ENCODE measurements around the gene GSS.
"Not testable (repeated sequence)": the region's sequence is repeated elsewhere in the genome, so short reads cannot be mapped to it uniquely, and the experiment has no call there.

Gene GSS

DNA sequence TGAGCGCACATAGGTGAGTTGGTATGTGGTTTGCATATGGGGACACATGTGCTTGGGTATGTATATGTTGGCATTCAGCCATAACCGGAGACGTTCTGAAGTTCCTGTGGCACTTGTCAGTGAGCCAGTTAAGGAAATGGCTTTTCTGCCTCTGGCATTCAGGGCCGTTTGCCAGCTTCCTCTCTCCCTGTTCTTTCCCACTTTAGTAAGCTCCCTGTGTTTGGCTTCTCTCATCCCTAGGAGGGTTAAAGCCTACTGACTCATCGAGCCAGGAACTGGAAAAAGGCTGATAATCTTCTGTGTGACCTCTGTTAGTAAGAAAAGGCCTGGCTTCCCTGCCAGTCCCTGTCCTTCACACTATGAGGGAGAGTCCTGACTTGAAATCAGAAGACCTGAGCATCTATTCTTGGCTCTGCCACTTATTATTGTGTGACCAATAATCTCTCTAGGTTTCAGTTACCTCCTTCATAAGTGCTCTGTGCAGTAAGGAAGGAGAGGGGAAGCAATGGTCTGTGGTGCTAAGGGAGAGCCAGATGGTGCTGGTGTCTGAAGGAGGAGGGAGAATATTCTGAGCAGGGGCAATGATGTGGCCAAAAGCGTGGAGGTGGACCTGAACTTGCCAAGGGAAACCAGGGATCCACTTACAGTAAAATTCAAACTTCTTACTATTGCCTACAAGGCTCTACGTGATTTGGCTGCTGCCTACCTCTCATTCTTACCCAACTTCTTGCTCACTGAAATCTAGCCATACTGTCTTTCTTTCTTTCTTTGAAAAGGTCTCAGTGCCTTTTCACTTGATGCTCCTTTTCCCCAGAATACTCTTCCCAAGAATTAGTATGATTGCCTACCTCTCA lies 47.8 kb downstream of the GSS start:
- no peak for DNase-seq (ENCODE audit: low read depth in 3 of 3)

DNA sequence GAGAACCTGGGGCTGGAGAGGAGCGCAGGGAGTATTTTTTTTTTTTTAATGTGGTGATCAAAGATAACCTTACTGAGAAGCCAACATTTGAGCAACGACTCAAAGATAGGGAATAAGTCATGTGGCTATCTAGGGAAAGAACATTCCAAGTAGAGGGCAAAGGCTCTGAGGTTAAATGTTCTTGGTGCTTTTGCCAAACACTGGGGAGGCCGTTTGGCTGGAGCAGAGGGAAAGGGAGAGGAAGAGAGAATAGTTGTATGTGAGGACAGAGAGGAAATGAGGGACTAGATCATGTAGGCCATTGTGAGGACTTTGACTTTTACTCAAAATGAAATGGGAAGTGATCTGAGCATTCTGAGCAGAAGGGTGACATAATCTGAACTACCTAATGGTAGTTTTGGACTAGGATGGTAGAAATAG lies 51.4 kb downstream of the GSS start:
- no peak for DNase-seq (ENCODE audit: low read depth in 3 of 3)

DNA sequence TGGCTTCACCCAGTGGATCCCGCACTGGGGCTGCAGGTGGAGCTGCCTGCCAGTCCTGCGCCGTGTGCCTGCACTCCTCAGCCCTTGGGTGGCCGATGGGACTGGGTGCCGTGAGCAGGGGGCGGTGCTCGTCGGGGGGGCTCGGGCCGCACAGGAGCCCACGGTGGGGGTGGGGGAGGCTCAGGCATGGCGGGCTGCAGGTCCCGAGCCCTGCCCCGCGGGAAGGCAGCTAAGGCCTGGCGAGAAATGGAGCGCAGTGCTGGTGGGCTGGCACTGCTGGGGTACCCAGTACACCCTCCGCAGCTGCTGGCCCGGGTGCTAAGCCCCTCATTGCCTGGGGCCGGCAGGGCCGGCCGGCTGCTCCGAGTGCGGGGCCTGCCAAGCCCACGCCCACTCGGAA lies 56.9 kb downstream of the GSS start:
- DNase-seq (ENCODE audit: low read depth in 3 of 3) = not testable (repeated sequence)

DNA sequence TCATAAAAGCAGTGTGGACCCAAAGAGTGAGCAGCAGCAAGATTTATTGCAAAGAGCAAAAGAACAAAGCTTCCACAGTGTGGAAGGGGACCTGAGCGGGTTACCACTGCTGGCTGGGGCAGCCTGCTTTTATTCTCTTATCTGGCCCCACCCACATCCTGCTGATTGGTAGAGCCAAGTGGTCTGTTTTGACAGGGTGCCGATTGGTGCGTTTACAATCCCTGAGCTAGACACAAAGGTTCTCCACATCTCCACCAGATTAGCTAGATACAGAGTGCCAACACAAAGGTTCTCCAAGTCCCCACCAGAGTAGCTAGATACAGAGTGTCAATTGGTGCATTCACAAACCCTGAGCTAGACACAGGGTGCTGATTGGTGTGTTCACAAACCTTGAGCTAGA lies 57.5 kb downstream of the GSS start:
- not testable (repeated sequence) for DNase-seq (ENCODE audit: low read depth in 3 of 3)

DNA sequence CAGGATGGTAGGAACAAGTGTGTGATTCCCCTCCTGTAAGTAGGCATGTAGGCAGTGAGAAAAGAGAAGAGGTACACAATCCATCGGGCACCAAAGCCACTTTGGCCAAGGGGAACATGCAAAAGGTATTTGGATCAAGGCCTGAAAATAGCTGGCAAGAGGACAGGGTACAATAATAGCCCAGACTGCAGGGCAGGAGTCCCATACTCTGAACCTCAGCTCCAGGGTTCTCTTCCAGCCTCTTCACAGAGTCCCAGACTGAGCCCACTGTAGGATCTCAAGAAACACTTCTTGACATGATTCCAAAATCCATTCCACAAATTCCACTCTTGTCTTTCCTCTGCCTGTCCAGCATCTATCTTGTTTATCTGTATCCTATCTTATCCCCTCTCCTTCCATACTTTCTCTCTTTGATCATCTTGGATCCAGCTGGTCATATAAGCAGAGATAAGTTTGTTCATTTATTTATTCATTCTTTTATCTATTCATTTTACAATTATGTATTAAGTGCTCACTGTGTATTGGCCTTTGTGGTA lies 59.5 kb downstream of the GSS start:
- no peak for DNase-seq (ENCODE audit: low read depth in 3 of 3)

DNA sequence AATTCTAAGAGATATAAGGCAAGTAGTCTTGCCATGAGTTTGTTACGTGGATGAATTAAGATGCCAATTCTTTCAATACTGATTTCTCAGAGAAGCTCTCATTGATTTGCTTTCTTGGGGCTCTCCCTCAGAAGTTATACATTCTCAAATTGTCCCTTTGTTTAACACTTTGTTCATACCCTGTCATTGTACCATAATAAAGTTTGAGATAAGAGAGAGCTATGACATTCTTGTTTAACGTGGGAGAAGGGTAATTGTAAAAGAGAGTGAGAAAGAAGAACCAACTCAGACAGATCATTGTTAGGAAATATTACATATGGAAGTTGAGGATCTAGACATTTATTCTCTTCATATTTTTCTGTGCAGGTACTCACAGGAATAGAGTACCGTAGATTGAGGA lies 60.1 kb downstream of the GSS start:
- no peak for DNase-seq (ENCODE audit: low read depth in 3 of 3)

DNA sequence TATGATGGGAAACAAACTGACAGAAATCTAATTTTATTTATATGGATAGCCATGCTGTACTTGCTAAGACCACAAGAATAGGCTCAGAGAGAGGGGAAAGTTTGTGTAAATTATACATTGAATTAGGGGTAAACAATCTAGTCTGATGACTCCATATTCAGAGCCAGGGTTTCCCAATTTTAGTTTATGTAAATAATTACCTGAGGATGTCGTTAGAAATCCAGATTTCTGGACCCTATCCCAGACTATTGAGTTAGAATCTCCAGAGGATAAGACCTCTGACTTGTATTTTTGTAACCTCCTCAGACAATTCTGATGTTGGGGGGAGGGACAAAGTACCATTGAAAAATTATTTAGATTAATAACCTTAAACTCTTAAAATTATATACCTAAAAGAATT lies 60.9 kb downstream of the GSS start:
- no peak for DNase-seq (ENCODE audit: low read depth in 3 of 3)

DNA sequence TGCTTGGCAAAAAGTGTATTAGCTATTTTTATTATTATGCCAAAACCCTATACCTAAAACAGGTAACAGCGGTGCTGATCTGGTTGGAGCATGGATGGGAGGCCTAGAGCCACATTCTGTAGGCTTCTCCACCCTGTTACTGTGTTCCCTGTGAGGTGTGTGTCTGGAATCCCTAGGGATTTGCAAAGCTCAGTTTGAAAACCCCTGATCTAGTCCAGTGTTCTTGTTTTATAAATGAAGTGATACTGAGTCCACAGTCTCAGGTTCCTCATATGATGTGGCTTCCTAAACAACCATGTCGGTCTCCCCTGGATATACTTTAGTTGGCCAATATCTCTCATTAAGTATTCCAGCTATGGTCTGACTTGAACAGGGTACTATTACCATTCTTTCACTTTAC lies 62.9 kb downstream of the GSS start:
- no peak for DNase-seq (ENCODE audit: low read depth in 3 of 3)

DNA sequence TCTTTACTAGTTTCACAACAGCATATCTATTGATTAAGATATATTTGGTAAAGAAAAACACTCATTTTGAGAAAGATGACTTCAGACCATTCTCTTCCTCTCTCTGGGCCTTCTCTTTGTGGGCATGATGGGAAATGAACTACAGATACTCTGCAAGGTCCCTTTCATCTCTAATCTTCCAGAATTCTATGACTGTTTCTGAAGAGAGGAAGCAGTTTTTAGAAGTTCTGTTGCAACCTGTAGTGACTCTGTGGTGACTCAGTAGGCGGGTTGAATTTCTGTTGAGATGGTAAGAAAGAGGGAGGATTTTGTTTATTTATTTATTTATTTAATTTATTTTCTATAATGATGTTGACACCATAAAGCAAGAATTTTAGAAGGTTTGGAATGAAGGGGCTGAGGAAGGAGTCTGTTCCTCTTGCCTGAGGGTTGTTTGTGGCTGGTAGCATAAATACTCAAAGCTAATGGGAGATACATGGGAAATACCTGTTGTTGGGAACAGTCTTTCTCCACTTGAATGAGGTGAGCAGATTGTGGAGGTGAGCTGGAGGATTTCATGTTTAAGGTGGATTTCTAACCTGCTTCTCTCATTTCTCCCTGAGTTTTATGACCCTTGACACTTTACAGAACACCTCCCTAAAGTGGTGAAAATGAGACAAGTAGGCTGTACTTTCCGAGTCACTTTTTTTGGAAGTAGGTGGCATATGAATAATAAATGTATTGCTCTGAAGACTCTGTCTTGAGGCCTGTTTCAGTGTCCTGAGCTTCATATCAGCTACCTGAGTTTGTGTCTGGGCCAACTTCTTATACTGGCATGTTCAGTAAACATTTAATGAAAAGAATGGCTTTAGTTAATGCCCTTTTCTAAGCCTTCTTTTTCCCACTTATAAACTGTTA lies 64.2 kb downstream of the GSS start:
- DNase-seq (ENCODE audit: low read depth in 3 of 3) = peak in 2 of 3 donors; percentile 21 to 43

DNA sequence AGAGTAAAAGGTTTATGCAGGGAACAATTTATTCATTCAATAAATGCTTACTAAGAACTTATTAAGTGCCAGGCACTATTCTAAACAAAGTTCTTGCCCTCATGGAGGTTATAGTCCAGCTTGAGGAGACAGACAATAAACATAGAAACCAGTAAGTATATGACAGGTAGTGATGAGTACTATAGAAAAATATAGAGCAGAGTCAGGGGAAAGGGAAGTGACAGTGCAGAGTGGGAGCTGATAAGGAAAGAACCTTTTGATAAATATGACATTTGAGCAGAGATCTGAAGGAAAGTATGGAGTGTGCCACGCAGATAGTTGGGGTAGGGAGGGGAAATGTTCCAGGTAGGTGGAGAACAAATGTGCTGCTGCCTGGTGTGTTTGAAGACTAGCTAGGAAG lies 67.1 kb downstream of the GSS start:
- DNase-seq (ENCODE audit: low read depth in 3 of 3) = no peak

DNA sequence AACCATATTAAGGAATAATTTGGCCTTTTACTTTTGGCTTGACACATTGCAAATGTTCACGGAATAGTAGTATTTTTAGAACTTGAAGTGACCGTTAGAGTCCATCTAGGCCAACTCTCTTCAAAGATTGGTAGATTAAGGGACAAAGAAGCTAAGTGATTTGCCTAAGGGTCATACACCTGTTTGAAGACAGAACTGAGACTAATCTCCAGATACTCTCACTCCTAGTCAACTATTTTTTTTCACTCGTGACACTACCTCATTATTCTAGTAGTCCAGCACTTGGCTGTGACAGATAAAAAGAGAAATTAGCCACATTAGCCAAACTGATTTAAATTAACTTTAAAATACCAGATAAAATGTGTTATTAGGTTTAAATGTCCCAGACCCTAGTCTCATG lies 68.6 kb downstream of the GSS start:
- DNase-seq (ENCODE audit: low read depth in 3 of 3) = no peak

DNA sequence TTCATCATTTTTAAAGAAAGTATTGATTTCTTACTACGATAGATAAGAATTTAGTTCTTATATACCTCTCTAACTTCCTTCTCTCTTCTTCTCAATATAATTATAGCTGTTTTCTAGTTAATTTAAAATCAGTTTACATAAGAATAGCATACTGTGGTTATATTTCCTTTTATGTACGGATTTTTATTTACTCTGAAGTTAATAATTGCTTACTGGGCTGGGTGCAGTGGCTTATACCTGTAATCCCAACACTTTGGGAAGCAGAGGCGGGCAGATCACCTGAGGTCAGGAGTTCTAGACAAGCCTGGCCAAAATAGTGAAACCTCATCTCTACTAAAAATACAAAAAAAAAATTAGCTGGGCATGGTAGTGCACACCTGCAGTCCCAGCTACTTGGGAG lies 69.5 kb downstream of the GSS start:
- no peak for DNase-seq (ENCODE audit: low read depth in 3 of 3)

DNA sequence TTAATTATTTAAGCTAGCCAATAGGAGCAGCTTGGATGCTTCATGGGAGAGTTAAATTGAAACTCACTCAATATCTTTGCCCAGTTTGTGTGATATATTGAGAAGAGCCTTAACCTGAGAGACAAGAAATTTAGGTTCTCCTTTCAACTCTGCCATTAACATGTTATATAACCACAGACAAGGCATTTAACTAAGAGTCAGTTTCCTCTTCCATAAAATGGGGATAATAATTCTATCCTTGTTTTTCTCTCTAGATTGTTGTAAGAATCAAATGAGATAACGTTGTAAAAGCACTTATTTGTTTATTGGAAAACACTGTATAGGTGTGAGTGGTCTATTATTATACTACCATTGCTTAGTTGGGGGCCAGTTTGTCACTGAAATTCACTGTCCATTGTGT lies 71.3 kb downstream of the GSS start:
- DNase-seq (ENCODE audit: low read depth in 3 of 3) = no peak

DNA sequence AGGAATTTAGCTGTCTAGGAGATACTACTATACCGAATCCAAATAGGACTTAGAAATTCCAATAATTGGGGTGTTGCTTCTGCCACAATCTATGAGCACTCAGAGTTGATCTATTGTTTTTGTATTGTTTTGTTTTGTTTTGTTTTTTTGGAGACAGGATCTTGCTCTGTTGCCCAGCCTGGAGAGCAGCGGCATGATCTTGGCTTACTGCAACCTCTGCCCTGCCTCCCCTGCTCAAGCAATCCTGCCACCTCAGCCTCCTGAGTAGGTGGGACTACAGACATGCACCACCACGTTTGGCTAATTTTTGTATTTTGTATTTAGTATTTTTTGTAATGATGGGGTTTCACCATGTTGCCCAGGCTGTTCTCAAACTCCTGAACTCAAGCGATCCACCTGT lies 71.8 kb downstream of the GSS start:
- no peak for DNase-seq (ENCODE audit: low read depth in 3 of 3)

DNA sequence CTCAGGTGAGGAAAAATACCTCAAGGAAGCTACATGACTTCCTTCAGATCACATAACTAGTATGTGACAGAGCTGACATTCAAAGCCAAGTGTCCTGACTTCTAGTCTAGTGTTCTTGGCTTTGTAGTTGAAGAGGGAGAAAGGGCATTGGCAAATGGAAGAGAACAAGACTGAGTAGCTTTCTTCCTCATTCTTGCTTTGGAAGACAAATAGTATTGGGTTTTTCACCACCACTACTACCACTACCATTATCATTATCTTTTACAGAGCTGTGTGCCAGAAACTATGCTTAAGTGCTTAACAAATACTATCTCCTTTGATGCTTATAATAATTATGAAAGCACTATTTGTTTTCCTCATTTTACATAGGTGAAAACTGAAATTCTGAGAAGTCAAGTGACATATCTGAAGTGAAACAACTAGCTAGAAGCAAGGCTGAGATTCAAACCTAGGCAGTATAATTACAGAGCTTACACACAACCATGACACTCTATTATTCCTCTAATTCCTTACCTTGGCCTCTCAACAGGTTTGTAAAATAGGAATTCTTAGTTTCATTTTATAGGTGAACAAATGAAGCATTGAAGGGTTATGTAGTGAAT lies 72.4 kb downstream of the GSS start:
- DNase-seq (ENCODE audit: low read depth in 3 of 3) = no peak

DNA sequence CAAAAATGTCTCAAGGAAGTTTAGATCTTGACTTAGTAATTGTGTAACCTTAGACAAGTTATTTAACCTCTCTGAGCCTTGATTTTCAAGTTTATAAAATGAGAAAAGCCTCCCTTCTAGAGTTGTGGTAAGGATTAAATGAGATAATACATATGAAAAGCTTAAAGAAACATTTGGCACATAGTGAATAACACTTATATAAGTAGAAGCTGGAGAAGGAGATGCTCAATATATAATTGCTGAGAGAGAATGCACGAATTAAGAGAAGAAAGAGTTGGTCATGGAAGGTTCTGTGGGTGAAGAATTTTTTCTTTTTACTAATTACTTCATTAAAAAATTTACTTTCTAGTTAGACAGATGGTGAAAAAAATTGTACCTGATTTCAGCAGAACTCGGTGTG lies 73.9 kb downstream of the GSS start:
- no peak for DNase-seq (ENCODE audit: low read depth in 3 of 3)

DNA sequence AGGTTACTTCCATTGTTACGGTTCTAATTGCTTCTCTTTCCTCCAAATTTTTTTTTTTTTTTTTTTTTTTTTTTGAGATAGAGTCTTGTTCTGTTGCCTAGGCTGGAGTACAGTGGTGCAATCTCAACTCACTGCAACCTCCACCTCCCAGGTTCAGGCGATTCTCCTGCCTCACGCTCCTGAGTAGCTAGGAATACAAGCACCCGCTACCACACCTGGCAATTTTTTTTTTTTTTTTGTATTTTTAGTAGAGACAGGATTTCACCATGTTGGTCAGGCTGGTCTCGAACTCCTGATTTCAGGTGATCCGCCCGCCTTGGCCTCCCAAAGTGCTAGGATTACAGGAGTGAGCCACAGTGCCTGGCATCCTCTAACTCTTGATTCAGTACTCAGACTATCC lies 74.6 kb downstream of the GSS start:
- DNase-seq (ENCODE audit: low read depth in 3 of 3) = not testable (repeated sequence)

DNA sequence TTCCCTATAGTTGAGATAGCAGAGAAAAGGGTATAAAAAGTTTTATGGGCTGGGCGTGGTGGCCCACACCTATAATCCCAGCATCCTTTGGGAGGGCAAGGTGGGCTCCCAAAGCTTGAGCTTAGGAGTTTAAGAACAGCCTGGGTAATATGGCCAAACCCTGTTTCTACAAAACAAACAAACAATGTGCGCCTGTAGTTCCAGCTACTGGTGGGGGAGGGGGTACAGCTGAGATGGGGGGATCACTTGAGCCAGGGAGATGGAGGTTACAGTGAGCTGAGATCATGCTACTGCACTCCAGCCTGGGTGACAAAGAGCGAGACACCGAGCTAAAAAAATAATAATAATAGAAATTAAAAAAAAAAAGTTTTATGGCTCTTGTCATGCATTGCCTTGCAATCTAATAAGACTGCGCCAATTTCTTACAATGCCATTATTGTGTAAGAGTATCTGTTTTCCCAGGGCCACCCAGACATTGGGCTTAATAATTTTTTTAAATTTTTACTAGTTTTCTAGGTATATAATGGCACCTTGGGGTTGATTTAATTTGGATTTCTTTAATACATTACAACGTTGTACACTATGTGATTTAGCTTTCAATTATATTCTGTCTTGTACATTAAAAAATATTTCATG lies 75.3 kb downstream of the GSS start:
- DNase-seq (ENCODE audit: low read depth in 3 of 3) = no peak

All from stimulated activated CD4-positive, alpha-beta T cell treated with anti-CD3 and anti-CD28 coated beads, TNF-alpha, amount 100 ng/mL, for 48 hours (primary cell).